HG03432 (cell line): ENCODE measurements around the gene MSI2.

Experiments
- ATAC-seq: cut with Tn5 transposase; IDR thresholded peaks from one replicate; pipeline ENCODE4 v1.9.1; 2021; ENCODE audit warnings: mild to moderate bottlenecking, moderate library complexity; ENCODE audit not compliant: unreplicated experiment

The MSI2 gene

DNA sequence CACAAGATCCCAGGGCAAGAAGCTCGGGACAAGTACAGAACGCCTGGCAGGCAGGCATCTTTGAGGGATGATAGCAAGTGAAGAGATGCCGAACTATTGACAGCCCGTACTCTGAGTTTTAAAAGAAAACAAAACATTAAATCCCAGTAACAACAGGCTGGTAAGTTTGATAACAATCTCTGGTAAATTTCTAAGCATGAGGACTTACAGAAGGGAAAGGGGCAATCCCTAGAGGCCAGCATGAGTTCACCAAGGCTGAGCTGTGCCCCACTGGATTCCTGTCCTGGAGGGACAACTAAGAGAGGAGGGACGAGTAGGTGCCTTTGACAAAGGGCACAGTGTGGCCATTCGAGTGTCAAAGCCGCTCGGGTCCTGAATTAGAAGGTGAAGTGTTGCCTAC is 462.6 kb downstream of the MSI2 start:
- no peak for ATAC-seq

GRCh38 chr17:57720386-57721035 is 464.2 kb downstream of the MSI2 start:
- ATAC-seq, result no peak

GRCh38 chr17:57721967-57722703 is 465.8 kb downstream of the MSI2 start:
- ATAC-seq, result no peak

DNA sequence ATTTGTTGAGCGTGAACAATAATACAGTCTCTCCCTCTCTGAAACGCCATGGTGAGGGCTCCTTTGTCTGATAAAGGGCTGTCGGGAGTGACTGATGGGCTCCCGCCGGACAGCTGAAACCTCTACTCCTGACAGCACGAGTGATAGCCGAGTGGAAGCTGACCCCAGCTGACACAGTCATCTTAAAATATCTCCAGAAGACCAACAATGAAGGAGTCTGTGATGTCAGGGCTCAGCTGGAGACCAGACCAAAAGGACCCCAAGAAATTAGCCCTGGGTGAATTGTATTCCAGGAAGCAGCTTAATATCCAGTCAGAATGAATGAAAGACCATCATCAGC is 466.4 kb downstream of the MSI2 start:
- no peak for ATAC-seq

- ATAC-seq, result no peak
Measured at GRCh38 chr17:57723427-57724025, 467.2 kb downstream of the MSI2 start.

DNA sequence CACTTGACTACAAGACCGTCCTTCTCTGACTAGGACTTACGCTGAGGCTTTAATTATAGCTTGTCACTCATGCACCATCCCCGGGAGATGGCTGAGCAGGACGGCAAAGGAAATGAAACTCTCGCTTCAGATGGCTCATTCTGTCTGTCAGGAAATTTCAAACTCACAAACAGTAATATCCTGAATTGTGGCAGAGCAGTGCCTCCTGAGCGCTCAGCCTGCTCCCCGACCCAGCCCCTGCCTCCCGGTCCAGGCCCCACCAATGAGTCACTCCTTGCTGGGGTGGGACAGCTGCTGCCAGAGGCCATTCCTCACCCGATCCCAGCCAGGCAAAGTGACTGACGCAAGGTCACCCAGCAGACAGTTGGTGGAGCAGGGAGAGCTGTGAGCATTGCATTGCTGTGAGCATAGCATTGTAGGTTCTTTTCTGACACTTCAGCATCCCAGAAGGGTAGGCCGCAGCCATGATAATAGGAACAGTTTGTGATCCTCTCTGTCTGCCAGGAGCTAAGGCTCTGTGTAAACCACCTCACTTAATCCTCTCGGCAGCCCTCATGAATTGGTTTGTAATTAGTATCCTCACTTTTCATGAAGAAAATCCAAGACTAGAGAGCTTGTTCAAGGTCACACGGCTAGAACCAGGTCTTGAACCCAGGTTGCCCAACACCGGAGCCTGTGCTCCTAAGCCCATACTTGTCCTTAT is 467.9 kb downstream of the MSI2 start:
- ATAC-seq, result peak; percentile 79

DNA sequence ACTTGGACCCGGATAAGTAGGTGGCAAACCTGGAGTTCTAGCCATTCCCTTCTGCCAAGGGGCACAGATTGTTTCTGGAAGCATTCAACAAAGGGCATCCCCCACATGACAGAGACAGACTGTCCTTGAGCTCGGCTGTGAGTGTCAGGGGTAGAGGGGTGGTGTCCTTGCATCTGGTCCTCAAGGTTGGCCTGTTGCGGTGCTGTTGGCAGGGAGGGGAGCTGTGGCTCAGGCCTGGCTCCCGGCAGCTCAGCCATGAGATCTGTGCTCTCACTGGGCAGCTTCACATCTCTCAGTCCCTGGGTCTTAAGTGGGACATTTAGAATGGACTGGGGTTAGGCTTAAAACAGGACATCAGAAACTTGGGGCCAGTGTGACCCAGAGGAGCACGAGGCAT is 468.4 kb downstream of the MSI2 start:
- no peak for ATAC-seq

- no peak for ATAC-seq
Measured at GRCh38 chr17:57726213-57726790, 470.0 kb downstream of the MSI2 start.

- ATAC-seq, result no peak
Measured at GRCh38 chr17:57726838-57727237, 470.5 kb downstream of the MSI2 start.

GRCh38 chr17:57727630-57728175 is 471.4 kb downstream of the MSI2 start:
- no peak for ATAC-seq

DNA sequence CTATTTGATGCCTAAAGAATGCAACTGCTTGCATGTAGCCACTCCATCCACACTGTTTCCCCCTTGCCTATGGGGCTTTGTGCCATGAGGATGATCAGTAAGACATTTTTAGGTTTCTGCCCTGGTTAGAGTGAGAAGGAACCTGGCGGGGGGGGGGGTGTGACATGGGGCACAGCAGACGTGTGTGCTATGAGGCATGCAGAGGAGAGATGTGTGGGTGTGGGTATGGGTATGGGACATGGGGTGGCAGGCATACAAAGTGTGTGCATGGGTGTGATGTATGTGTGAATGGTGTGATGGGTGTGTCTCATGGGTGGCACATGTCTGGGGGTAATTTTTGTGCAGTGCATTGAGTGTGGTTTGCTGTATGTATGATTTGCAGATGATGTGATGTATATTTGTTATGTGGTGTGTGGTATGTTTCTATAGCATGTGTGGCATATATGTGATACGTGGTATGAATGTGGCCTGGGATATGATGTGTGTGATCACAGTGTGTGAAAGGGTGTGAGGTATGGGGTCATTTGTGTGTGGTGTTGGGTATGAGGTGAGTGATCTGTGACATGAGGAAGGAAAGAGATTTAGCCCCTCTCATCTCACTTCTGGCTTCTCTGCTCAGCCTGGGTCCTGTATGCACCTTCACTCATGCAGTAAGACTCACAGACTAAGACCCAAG is 473.8 kb downstream of the MSI2 start:
- ATAC-seq, result no peak

GRCh38 chr17:57732062-57732461 is 475.7 kb downstream of the MSI2 start:
- no peak for ATAC-seq

DNA sequence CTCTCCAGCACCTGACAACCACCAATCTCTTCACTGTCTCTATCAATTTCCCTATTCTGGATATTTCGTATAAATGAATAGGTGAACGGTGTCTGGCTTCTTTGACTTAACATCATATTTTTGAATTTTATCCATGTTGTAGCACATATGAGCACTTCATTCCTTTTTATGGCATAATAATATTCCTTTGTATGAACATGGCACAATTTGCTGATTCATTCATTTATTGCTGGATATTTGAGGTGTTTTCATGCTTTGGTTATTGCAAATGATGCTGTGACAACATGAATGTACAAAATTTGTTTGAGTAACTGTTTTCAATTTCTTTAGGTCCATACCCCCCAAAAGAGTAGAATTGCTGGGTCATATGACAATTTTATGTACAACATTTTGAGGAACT is 476.8 kb downstream of the MSI2 start:
- no peak for ATAC-seq
